Retinal pigment epithelial cell (primary cell): ENCODE data around the gene TRIM38.

Source experiments
- DNase-seq: peaks from one replicate; pipeline ENCODE4 v3.0.0-alpha.2; 2010; ENCODE audit warnings: low read depth
- H3K4me3 ChIP-seq: 2 replicates; pipeline ENCODE4 v1.5.1; 2011; ENCODE audit warnings: mild to moderate bottlenecking, low read length, control low read depth, moderate library complexity
- TF ChIP-seq, protein P1 (sequence below): conservative IDR thresholded peaks from 2 replicates; pipeline ENCODE4 v1.5.1; 2011; ENCODE audit warnings: low read depth, low read length, control low read depth, inconsistent platforms

The TRIM38 gene

GRCh38 chr6:25951296-25952032 is 11.1 kb upstream of the TRIM38 start:
- TF ChIP-seq, protein P1, sequence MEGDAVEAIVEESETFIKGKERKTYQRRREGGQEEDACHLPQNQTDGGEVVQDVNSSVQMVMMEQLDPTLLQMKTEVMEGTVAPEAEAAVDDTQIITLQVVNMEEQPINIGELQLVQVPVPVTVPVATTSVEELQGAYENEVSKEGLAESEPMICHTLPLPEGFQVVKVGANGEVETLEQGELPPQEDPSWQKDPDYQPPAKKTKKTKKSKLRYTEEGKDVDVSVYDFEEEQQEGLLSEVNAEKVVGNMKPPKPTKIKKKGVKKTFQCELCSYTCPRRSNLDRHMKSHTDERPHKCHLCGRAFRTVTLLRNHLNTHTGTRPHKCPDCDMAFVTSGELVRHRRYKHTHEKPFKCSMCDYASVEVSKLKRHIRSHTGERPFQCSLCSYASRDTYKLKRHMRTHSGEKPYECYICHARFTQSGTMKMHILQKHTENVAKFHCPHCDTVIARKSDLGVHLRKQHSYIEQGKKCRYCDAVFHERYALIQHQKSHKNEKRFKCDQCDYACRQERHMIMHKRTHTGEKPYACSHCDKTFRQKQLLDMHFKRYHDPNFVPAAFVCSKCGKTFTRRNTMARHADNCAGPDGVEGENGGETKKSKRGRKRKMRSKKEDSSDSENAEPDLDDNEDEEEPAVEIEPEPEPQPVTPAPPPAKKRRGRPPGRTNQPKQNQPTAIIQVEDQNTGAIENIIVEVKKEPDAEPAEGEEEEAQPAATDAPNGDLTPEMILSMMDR = no peak
- no peak for DNase-seq
- H3K4me3 ChIP-seq = no peak overlapping the region

GRCh38 chr6:25952535-25952934 is 10.1 kb upstream of the TRIM38 start:
- TF ChIP-seq, protein P1 = no peak
- H3K4me3 ChIP-seq = no peak overlapping the region

DNA sequence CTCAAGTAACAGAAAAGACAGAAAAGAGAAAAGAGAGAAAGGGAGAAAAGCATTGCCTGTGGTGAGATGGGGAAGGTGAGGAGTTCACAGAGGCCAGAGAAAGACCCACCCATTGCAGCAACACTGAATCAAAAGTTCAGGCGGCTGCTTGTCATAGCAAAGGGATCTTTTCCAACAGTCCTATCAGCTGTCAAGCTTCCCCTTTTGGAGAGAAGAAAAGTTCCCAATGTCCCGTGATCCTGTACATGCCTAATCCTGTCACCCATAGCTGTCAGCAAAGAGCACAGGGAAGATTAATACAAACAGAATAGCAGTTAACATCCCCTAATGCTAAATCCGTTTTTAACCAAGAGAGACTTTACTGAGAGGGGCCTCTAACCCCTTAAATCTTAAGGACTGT is 8.9 kb upstream of the TRIM38 start:
- DNase-seq = no peak
- H3K4me3 ChIP-seq = no peak overlapping the region
- TF ChIP-seq, protein P1 = no peak

More at GRCh38 chr6:25952535-25952934, 10.1 kb upstream of the TRIM38 start:
- no peak for DNase-seq

DNA sequence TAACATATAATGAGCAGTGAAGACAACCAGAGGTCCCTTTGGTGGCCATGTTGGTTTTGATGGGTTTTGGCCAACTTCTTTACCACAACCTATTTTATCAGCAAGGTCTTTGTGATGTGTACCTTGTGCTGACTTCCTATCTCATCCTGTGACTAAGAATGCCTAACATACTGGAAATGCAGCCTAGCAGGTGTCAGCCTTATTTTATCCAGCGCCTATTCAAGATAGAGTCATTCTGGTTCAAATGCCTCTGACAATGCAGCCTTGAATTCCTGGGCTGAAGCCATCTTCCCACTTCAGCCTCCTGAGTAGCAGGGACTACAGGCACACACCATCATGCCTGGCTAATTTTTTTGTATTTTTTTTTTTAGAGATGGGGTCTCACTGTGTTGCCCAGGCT is 7.8 kb upstream of the TRIM38 start:
- no peak for DNase-seq
- TF ChIP-seq, protein P1 = no peak
- H3K4me3 ChIP-seq = no peak overlapping the region

GRCh38 chr6:25956226-25956625 is 6.4 kb upstream of the TRIM38 start:
- TF ChIP-seq, protein P1 = no peak
- H3K4me3 ChIP-seq = no peak overlapping the region

DNA sequence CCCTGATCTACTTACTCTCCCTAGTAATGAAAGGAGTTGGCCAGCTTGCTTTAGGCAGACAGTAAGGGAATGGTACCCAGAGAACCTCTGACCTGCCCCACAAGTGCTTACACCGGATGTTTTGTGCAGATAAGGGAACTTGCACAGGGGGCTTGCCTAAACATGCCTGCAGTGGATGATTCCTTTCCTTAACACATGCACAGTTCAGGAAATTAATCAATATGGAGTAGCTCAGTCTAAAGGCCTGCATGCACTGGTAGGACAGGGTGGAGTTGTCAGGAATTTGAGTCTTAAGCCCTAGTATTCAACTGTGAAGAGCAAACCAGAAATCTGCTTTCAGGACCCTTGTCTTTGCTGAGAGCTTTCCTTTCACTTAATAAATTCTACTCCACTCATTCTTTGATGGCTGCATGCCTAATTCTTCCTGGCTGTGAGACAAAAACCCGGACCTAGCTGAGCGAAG is 3.9 kb upstream of the TRIM38 start:
- H3K4me3 ChIP-seq = no peak overlapping the region
- no peak for DNase-seq
- TF ChIP-seq, protein P1 = no peak

More at GRCh38 chr6:25956226-25956625, 6.4 kb upstream of the TRIM38 start:
- no peak for DNase-seq
